ACC112 (cell line): ENCODE measurements around the gene FCRL3.

Source experiments
- H2AFZ ChIP-seq: fragments of 200-600 bp; sonication (generic); one replicate; pipeline ENCODE4 v1.6.0; 2017; ENCODE audit warnings: antibody characterized with exemption, low read length; ENCODE audit not compliant: unreplicated experiment
- H3K27ac ChIP-seq: fragments of 200-600 bp; sonication (generic); 2 replicates; pipeline ENCODE4 v1.5.1; 2014; ENCODE audit warnings: low read depth, mild to moderate bottlenecking, antibody characterized with exemption, low read length, moderate library complexity
- H3K27me3 ChIP-seq: fragments of 200-600 bp; sonication (generic); 2 replicates; pipeline ENCODE4 v1.6.1; 2014; ENCODE audit warnings: mild to moderate bottlenecking, antibody characterized with exemption, low read length, moderate library complexity, mixed read lengths; ENCODE audit not compliant: insufficient read depth
- H3K36me3 ChIP-seq: fragments of 200-600 bp; sonication (generic); 2 replicates; pipeline ENCODE4 v1.6.1; 2016; ENCODE audit warnings: mild to moderate bottlenecking, antibody characterized with exemption, low read length, moderate library complexity, mixed read lengths; ENCODE audit not compliant: insufficient read depth
- H3K4me1 ChIP-seq: fragments of 200-600 bp; sonication (generic); one replicate; pipeline ENCODE4 v1.6.1; 2016; ENCODE audit warnings: low read length, mixed read lengths; ENCODE audit not compliant: insufficient read depth, unreplicated experiment, control insufficient read depth
- H3K4me3 ChIP-seq: fragments of 200-600 bp; sonication (generic); 2 replicates; pipeline ENCODE4 v1.5.1; 2014; ENCODE audit warnings: mild to moderate bottlenecking, low read depth, low read length
- H3K79me2 ChIP-seq: fragments of 200-600 bp; sonication (generic); one replicate; pipeline ENCODE4 v1.6.0; 2016; ENCODE audit warnings: low read length; ENCODE audit not compliant: control insufficient read depth, unreplicated experiment, insufficient read depth

FCRL3 gene

DNA sequence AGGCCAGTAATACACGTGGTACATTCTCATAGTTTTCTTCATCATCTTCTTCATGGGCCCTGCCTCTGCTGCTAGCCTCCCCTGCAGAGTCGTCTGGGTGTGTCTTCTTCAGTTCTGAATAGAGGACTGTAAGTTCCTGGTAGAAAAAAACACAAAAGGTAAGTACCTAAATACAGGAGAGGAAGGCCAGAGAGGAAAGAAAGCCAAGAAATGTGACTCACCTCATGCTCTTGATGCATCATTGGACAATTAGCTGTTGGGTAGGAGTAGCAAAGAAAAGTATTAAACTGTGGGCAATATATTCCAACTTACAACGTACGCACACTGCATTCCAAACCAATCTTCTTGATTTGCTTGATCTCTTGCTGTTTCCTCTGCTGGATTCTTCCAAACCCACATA is 21.8 kb downstream of the FCRL3 start:
- Histone ChIP-seq H2AFZ (no peak overlapping the region), H3K36me3 (no peaks in the 10 kb centered on the region), H3K27me3 (no peaks in the 10 kb centered on the region), H3K4me1 (no peaks in the 10 kb centered on the region), H3K27ac (no peak overlapping the region), H3K79me2 (no peaks in the 10 kb centered on the region), H3K4me3 (no peak overlapping the region)

- Histone ChIP-seq H3K79me2 (no peaks in the 10 kb centered on the region), H2AFZ (no peak overlapping the region), H3K4me1 (no peaks in the 10 kb centered on the region), H3K36me3 (no peaks in the 10 kb centered on the region), H3K27me3 (no peaks in the 10 kb centered on the region), H3K27ac (no peak overlapping the region), H3K4me3 (no peak overlapping the region)
Measured at GRCh38 chr1:157673008-157673407, 27.6 kb downstream of the FCRL3 start.

GRCh38 chr1:157671895-157672294 is 28.7 kb downstream of the FCRL3 start:
- H3K27ac ChIP-seq, result no peak overlapping the region
- no peaks in the 10 kb centered on the region for H3K79me2 ChIP-seq
- no peaks in the 10 kb centered on the region for H3K27me3 ChIP-seq
- no peak overlapping the region for H3K4me3 ChIP-seq
- no peaks in the 10 kb centered on the region for H3K36me3 ChIP-seq
- no peaks in the 10 kb centered on the region for H3K4me1 ChIP-seq
- no peak overlapping the region for H2AFZ ChIP-seq

GRCh38 chr1:157659576-157660247 is 40.9 kb downstream of the FCRL3 start:
- Histone ChIP-seq H3K4me3 (no peak overlapping the region), H3K4me1 (no peaks in the 10 kb centered on the region), H3K36me3 (no peaks in the 10 kb centered on the region), H3K27ac (no peak overlapping the region), H3K27me3 (no peaks in the 10 kb centered on the region), H2AFZ (no peak overlapping the region), H3K79me2 (no peaks in the 10 kb centered on the region)

DNA sequence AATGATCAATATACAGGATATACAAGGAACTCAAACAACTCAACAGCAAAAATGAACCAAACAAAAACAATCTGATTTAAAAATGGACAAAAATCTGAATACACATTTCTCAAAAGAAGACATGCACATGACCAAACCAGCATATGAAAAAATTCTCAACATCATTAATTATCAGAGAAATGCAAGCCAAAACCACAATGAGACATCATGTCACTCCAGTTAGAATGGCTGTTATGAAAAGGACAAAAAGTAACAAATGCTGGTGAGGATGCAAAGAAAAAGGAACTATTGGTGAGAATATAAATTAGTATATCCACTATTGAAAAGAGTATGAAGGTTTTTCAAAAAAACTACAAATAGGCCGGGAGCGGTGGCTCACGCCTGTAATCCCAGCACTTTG is 42.0 kb downstream of the FCRL3 start:
- no peaks in the 10 kb centered on the region for H3K27me3 ChIP-seq

DNA sequence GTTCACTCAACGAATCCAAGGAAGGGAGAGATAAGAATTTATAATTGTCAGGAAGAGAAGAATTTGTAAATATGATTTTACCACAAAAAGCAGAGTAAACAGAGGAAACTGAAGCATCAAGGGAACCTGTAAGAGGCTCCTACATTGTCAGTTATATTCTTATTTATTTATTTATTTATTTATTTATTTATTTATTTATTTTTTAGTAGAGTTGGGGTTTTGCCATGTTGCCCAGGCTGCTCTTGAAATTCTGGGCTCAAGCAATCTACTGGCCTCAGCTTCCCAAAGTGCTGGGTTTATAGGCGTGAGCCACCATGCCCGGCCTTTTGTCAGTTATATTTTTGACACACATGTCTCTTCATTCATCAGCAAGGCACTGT is 47.1 kb downstream of the FCRL3 start:
- H3K4me1 ChIP-seq, result no peaks in the 10 kb centered on the region
- no peaks in the 10 kb centered on the region for H3K27me3 ChIP-seq
- no peak overlapping the region for H2AFZ ChIP-seq
- H3K27ac ChIP-seq, result no peak overlapping the region
- no peak overlapping the region for H3K4me3 ChIP-seq
- no peaks in the 10 kb centered on the region for H3K79me2 ChIP-seq
- H3K36me3 ChIP-seq, result no peaks in the 10 kb centered on the region

More for the DNA sequence above, 42.0 kb downstream of the FCRL3 start:
- Histone ChIP-seq H3K4me1 (no peaks in the 10 kb centered on the region), H3K79me2 (no peaks in the 10 kb centered on the region), H2AFZ (no peak overlapping the region), H3K4me3 (no peak overlapping the region), H3K27ac (no peak overlapping the region), H3K36me3 (no peaks in the 10 kb centered on the region)

GRCh38 chr1:157652859-157653493 is 47.6 kb downstream of the FCRL3 start:
- Histone ChIP-seq H3K4me1 (no peaks in the 10 kb centered on the region), H3K27ac (no peak overlapping the region), H3K4me3 (no peak overlapping the region), H2AFZ (no peak overlapping the region), H3K79me2 (no peaks in the 10 kb centered on the region), H3K27me3 (no peaks in the 10 kb centered on the region), H3K36me3 (no peaks in the 10 kb centered on the region)

DNA sequence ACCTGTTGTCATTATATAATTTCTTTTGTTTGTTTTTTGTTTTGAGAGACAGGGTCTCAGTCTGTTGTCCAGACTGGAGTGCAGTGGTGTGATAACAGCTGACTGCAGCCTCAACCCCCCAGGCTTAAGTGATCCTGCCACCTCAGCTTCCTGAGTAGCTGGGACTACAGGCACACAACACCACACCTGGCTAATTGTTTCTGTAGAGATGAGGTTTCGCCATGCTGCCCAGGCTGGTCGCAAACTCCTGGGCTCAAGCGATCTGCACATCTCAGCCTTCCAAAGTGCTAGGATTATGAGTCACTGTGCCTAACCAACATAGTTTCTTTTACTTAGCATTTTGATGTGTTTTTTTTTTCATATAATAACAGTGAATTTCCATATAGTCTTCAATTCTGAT is 52.3 kb downstream of the FCRL3 start:
- Histone ChIP-seq H2AFZ (no peak overlapping the region), H3K27me3 (no peaks in the 10 kb centered on the region), H3K4me1 (no peaks in the 10 kb centered on the region), H3K36me3 (no peaks in the 10 kb centered on the region), H3K79me2 (no peaks in the 10 kb centered on the region), H3K4me3 (no peak overlapping the region), H3K27ac (no peak overlapping the region)

DNA sequence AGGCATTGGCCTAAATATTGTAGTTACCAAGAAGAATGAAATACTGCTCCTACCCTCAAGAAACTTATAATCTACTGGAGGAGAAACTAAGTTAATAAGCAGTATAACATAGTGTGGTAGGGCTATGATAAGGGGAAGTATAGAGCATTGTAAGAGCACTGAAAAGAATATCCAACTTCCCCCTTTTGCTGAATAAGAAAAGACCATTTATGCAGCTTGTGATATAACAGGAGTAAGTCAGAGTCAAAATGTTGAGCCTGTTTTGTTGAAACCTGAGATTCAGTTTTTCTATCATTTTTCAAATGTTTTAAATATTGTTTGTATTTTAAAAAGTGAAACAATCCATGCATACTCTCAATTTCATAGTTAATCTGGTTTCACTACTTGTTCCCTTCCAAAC is 54.4 kb downstream of the FCRL3 start:
- H3K27me3 ChIP-seq, result no peaks in the 10 kb centered on the region
- no peaks in the 10 kb centered on the region for H3K36me3 ChIP-seq
- H3K27ac ChIP-seq, result no peak overlapping the region
- H2AFZ ChIP-seq, result no peak overlapping the region
- no peaks in the 10 kb centered on the region for H3K4me1 ChIP-seq
- H3K79me2 ChIP-seq, result no peaks in the 10 kb centered on the region
- no peak overlapping the region for H3K4me3 ChIP-seq

- Histone ChIP-seq H3K4me3 (no peak overlapping the region), H3K27me3 (no peaks in the 10 kb centered on the region)
Measured at GRCh38 chr1:157641177-157641576, 59.4 kb downstream of the FCRL3 start.

DNA sequence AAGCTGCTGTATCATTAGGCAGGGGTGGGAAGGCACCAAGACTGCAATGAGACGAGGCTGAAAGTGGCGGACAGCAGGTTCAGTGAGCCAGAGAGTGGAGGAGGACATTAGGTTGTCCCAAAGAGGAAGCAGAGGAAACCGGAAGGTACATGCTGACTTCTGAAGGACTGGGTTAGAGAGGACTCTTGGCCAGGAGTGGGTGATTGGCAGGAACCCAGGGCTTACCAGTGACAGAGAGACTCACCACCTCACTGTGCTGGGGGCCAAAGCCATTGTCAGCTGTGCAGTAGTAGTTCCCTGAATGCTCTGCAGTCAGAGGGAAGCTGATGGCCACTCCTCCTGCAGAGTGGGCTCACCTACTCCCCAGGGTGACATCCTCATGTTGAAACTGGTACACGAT is 60.8 kb downstream of the FCRL3 start:
- Histone ChIP-seq H2AFZ (no peak overlapping the region), H3K27me3 (no peaks in the 10 kb centered on the region), H3K4me3 (no peak overlapping the region), H3K36me3 (no peaks in the 10 kb centered on the region), H3K27ac (no peak overlapping the region), H3K79me2 (no peaks in the 10 kb centered on the region), H3K4me1 (no peaks in the 10 kb centered on the region)

More at GRCh38 chr1:157641177-157641576, 59.4 kb downstream of the FCRL3 start:
- no peaks in the 10 kb centered on the region for H3K79me2 ChIP-seq
- H3K27ac ChIP-seq, result no peak overlapping the region
- no peak overlapping the region for H2AFZ ChIP-seq
- no peaks in the 10 kb centered on the region for H3K36me3 ChIP-seq
- no peaks in the 10 kb centered on the region for H3K4me1 ChIP-seq
